HTERT RPE-1 (cell line): ENCODE data around the gene ID2.

ENCODE experiments used
- in situ Hi-C: fragments of 300-500 bp; cut with MboI; formaldehyde crosslinking; loops from 4 replicates; pipeline ENCODE4 v1.14.3; 2020; ENCODE audit warnings: low sequenced_read_pairs

The ID2 gene

DNA sequence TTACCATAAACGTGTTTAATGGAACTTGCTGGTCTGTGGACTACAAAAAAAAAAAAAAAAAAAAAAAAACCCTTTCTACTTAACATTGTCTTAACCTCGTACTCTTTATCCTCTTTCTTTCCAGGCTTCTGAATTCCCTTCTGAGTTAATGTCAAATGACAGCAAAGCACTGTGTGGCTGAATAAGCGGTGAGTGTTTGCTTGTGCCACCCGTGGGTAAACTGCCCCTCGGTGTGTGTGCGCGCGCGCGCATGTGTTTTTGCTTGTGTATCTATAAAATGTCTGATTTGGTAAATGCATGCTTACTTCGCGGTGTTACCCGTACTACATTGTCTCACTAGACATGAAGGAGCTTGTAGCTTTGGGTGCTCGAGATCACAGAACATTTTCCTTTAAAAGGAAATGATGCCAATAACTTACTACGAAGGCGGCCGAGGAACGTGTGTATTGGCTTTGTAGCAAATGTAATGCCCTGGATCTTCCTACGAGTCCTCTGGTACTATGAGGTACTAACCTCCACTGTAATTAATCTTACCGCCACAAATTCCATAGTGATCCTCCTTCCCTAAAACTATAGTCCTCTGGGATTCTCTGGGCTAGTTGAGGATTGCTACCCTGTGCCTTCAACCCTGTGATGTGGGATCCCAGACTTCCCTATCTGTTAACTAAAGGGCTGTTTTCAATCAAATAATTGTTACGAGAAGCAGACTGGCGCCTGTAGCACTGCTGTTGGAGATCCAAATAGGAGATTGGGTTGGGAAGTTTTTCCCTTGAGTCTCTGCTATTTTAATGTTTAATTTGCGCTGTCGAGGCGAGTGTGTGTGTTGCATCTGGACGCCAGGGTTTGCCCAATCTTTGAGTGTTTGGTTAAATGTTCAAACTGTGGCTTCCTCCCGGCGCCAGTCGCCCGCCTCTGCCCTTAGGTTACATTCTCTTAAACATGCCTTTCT lies 1.1 kb downstream of the ID2 start:
- in situ Hi-C loops, result no loop called here

DNA sequence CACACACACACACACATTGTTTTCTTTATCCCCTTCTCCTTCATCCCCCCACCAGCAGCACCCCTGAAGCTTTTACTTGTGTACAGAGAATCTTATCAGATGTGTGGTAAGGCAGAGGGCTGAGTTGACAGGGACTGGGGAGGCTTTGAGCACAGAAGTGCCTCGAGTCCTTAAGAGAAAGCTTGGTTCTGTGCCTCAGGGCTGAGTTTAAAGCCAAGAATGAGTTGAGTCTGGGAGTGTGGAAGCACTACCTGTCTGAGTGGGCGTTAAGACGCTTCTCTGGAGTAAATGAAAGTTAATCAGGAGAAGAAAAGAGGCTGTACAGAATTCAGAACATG lies 2.7 kb downstream of the ID2 start:
- in situ Hi-C loops, result no loop called here

DNA sequence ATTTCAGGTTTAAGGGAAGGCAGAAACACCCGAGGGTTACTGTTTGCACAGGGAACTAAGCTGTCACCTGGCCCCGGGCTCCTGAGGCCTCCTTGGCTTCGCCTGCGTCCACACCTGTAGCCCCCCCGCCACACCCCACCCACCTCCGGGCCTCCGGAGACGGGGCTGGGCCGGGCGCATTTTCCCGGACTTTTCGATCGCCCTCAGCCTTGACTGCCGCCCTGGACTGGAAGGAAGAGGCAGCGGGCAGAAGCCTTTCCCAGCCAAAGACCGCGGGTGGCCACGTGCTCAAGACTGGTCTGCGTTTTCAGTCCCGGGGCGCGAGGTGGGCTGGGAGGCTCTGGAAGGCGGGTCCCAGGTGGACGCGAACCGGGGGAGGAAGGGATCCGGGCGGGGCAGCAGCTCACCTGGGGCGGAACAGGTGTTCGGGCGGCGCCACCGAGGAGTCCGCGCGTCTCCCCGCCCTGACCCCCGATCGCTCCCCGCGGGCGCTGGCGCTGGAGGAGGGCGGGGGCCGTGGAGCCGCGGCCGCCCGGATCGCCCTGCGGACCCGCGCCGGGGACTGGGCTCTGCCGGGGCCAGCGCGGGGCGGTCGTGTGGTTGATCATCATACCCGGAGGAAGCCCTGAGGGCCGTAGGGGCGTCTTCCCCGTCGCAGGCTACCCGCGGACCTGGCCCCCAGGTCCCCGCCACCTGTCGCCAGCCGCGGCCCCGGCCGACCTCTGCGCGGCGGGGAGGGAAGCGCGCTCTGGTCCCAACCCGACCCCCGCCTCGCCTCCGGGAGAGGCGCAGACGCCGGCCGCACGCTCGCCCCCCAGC lies 3.2 kb downstream of the ID2 start:
- in situ Hi-C loops, result no loop called here

DNA sequence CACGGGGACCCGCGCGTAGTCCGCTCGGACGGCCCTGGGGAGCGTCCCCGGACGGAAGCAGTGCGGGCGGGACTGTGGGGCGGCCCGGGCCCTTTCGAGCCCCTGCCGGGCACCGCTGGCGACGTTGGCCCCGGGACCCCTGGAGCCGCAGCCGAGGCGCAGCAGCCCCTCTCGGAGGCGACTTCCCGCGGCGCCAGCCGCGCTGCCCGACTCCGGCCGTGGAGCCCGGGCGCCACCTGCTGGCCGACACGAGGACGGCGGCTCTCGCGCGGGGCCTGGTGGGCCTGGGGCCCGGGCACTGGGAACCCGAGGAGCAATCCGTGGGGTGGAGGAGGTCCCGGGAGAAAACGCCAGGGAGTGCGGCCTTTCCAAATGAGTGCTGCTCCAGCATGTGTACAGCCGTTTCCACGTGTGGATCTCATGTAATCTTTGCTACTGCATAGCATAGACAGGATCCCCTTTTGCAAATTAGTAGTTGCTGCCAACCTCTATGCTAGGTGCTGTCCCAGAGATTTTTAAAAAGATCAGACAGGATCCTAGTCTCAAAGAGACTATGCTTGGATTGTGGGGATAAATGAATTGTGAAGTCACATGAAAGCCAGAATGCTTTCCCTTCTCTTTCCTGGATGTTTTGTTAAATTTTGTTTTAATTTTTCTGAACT lies 4.0 kb downstream of the ID2 start:
- in situ Hi-C loops, result no loop called here

DNA sequence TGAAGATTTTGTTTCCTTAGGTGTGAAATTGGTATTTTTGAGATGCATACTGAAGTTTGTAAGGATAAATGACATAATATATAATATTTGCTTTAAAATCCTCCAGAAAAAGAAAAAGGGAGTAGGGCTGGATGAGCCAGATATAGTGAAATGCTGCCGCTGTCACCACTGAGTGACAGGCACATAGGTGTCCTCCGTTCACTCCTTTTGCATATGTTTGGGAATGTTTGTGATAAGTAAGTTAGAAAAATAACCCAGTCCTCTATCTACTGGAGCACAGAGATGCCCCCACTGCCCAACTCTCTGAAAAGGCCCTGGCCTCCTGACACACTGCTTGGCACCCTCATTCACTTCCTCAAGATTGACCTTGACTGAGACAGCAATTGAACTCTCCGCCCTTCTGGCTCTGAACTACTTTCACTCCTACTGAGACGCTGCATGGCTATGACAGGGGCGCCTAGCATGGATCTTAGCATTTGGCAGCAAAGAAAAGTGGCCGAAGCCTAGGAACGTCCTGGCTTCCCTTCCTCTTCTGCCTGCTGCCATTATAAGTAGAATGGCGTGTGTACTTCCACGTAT lies 10.1 kb downstream of the ID2 start:
- in situ Hi-C loops, result no loop called here

DNA sequence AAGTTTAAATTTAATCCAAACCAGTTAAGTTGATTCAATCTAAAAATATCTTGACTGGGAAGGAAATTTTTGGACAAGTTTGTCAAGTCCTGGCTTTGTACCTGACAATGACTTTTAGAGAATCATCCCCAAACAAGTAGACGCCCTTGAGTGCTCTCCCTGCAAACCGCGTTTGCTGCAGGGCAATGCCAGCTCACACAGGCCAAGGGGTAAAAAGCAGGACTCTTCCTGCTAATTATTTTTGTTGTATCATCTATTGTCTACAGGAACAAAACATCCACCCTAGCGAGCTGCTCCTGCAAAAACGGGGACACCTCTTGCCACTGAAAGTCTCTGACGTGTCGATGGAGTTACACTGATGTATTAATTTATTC lies 10.9 kb downstream of the ID2 start:
- in situ Hi-C loops, result no loop called here

DNA sequence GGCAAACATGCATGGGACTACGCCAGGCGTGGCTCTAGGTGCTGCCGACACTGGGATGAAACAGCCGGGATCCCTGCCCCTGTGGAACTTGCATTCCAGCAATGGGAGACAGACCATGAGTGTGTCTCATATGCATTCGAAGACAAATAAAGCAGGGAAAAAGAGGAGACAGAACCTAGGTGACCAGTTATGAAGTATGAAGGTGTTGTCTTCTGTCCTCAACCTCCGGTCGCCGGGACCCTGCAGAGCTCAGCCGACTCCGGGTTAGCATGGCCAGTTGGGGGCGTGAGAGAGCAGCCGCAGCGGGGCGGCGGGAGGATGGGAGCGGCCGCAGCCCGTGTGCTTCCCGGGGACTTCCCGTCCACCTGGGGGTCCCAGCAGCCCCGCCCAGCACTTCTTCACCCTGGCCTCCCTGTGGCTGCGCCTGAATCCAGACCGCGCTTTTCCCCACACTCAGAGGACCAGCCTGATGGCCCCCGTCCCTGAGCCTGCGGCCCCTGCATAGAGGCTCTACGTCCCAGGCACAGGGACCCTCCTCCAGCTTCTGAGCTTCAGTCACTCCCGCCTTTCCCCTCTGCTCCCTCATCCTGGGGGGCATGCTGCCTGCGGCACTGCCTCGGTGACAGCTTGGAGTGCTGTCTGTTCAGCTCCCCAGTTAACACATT lies 11.4 kb downstream of the ID2 start:
- in situ Hi-C loops, result no loop called here

DNA sequence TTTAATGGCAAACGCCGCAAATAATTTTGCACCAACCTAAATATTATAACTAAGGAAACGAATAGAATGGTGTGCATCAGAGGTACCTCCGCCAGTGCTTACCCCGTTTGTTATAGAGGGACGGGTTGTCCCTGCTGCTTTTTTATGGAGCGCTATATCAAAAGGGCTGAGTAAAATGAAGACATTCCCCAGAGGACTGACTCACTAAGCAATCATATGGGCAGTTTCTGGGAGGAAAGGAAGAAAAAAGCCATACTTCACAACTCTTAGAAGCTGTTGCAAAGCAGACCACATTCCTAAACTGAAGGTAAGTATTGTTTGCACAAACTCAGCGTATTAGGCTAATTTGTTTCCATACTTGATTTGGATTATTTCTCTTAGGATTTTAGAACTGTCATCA lies 12.9 kb downstream of the ID2 start:
- in situ Hi-C loops, result no loop called here

DNA sequence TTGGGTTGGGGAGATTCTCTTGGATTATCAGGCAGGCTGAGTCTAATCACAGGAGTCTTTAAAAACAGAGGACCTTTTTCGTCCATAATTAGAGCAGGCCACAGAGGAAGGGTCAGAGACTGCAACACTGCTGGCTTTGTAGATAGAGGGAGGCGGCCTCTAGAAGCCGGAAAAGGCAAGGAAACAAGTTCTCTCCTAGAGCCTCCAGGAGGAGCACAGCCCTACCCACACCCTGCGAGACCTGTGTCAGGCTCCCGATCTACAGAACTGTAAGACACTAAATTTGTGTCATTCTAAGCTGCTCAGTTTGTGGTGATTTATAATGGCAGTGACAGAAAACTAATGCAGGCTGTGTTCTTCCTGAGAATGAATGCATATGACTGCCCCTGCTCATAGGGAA lies 15.3 kb downstream of the ID2 start:
- in situ Hi-C loops, result no loop called here

DNA sequence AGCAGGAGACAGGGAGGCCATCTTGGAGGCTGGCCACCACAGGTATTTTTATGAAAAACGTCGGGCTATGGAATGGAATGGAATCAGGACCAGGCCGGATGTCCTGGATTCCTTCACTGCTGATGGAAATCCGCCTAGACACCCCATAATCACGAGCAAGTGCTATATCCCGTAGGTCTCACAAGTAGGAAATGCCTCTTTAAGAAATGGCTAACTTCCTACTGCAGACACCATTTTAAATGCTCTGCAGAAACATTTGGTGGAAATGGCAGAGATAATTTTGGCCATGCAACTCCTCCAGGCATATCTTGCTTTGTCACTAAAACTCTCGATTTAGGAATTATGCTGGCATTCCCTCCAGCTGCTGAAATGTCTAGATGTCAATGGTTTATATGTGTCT lies 18.0 kb downstream of the ID2 start:
- in situ Hi-C loops, result no loop called here

DNA sequence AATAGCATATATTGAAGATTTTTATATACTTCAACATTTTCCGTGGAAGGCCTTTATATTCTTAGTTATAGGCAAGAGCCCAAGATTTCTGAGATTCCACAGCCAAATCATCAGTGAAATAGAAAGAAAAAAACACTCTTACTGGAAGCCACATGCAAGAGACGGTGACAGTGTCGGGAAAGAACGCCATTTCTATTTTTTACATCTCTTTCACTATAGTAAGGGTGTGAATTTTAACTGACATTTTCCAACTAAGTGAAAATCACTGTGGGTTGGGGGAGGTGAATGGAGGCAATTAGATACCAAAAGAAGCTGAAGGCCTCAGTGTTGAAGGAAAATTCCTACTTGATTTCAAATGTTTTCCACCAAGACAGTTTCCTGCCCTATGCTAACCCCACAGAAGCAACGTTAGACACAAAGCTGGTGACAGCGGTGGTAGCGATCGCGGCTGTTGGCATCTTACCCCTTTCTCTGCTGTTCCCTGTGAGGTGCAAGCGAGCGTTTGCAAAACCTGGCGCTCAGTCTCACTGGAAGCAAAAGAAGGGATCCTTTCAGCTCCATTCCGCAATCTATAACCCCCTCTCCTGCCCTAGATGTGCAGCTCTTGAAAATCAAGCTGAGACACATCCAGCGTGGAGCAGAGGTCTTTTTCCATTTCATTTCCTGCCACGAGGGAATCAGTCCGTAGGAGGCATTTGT lies 20.0 kb downstream of the ID2 start:
- in situ Hi-C loops, result no loop called here

DNA sequence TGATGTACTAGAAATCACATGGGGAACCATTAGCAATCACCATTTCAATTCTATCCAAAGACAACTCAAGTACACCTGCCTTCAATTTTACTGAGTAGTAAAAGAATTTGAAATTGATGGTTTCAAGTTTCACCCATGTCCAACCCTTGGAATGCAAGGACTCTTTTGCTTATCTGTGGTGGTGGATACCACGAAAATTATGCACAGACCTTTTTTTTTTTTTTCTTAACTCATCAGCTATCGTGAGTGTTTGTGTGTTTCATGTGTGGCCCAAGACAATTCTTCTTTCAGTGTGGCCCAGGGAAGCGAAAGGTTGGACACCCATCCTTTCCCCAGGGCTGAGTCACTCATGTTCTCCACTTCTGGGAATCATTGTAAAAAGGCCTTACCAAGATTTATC lies 23.1 kb downstream of the ID2 start:
- in situ Hi-C loops, result no loop called here

DNA sequence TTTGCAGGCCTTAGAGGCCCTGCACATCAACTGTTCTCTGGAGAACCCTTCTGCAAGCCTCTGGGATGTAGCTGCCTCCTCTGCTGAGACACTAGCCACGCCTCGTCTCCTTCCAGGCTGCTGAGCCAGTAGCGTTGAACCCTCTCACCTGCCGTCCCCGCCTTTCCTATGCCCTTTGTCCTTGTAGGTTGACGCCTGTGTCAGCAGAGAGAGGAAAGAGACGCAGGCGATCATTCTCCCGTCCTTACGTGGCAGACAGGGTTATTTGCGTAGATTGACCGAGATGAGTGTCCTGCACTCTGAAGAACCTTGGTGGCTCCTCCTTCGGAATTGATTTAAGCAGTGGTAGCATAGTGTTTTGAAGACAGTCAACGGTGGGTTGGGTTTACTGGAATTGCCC lies 27.8 kb downstream of the ID2 start:
- in situ Hi-C loops, result no loop called here

DNA sequence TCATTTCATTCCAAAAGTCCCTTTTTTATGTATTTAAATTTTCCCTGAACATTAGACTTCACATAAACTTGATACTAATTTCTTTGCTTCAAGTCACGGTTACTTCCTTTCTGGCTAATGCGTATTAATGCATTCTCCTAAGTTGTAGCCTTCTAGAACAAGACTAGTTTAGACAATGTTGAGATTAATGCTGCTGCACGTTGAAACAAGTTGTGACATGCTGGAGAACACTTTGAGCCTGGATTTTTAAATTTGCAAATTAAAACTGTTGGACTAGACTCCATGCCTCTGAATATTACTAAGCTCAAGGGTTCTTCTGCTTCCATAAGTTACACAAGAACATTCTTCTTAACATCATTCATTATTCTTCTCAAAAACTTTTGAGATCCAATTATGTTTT lies 29.1 kb downstream of the ID2 start:
- in situ Hi-C loops, result no loop called here

DNA sequence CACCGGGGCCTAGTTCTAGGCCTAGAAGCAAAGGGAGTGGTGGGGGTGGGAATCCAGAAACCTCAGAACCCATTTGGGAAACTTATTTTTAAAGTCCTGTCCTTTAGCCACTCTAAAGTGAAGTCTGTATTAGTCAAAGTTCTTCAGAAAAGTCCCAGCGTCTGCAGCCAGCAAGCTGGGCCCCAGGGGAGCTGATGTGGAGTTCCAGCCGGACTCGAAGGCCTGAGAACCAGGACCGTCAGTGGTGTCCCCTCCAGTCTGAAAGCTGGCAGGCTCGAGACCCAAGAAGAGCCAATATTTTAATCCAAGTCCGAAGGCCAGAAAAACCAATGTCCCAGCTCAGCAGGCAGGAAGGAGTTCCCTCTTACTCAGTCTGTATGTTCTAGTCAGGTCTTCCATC lies 32.4 kb downstream of the ID2 start:
- in situ Hi-C loops, result no loop called here

DNA sequence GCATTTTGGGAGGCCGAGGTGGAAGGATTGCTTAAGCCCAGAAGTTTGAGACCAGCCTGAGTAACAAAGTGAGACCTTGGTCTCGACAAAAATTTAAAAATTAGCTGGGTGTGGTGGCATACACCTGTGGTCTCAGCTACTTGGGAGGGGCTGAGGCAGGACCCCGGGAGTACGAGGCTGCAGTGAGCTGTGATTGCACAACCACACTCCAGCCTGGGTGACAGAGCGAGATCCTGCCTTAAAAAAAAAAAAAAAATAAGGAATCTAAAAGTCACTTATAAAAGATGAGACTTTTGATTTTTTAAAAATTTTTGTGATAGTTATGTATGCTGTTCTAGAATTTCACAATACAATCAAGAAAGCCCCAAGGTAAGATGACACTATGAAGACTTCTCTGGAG lies 33.1 kb downstream of the ID2 start:
- in situ Hi-C loops, result no loop called here

DNA sequence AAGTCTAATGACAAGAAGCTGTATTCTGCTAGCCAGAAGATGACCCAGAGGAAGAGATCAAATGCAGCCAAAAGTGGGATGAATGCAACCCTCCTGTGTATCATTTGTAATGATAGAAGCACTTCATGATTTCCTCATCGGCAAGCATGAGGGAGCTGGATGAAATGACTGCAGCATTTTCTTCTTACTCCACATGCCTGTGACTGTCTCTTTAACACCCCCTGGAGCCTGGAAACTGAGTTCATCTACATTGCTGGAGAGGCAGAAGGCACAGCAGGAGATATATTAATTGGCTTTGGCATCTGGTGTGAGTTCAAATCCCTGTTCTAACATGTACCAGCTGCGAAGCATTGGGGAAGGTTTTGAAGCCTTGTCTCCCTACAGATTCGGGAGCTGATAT lies 37.7 kb downstream of the ID2 start:
- in situ Hi-C loops, result no loop called here

DNA sequence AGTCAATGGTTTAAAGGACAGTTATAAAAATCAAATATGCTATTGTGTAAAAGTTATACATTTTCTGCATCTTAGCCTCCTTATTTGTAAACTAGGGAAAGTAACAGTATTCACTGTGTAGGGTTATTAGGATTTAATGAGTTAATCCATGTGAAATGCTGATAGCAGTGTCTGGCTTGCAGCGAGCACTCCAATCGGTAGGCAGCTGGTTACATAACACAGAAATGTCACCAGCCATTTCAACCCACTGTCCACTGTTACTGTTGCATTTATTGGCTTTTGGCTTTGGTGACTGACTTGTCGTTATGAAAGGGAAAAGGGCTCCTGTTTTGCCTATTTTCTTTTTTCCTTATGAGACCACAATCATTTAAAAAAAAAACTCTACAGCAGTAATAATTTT lies 38.9 kb downstream of the ID2 start:
- in situ Hi-C loops, result no loop called here

DNA sequence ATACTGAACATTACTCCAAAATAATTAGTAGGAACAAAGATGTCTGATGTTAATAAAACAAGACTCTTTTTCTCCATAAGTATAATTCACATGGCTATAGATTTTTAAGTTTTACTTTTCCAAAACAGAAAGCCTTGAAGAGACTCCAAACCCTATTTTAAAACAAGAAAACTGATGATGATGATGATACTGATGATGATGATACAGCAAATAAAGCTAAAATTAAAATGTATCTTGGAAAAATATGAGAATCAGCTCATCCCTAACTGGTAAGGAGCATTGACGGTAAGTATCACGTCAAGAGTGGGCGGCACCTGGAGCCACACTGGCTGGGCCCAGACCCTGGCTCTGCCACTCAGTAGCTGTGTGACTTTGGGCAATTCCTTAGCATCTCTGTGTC lies 39.6 kb downstream of the ID2 start:
- in situ Hi-C loops, result no loop called here

DNA sequence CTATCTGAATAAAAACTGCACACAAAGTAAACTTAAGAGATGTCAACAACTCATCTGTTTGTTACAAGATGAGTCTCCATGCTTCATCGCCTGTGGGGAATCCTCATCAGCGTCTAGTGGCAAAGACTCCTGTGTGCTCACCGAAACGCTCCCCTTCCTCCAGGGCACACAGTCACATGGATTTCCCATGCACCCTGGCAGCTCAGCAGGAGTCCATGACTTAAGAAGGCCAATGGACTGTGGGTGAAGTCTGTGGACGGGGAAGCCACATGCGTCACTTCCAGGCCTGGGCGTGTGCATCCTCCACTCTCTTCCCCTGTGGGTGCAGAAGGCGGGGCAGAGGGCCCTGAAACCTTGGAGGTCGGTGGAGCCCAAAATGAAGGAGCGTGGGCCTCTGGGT lies 41.1 kb downstream of the ID2 start:
- in situ Hi-C loops, result no loop called here
